GM10266 (cell line): ENCODE results near the gene GLOD4.

ENCODE experiments used
- DNase-seq: peaks from one replicate; pipeline ENCODE4 v3.0.0; 2012; ENCODE audit errors: extremely low spot score
- TF ChIP-seq, protein P1 (sequence below): IDR thresholded peaks from 2 replicates; pipeline ENCODE4 v1.5.1; 2012; ENCODE audit warnings: mild to moderate bottlenecking, low read depth; ENCODE audit not compliant: control insufficient read depth, insufficient read depth; ENCODE audit errors: missing control alignments

GLOD4 gene

DNA sequence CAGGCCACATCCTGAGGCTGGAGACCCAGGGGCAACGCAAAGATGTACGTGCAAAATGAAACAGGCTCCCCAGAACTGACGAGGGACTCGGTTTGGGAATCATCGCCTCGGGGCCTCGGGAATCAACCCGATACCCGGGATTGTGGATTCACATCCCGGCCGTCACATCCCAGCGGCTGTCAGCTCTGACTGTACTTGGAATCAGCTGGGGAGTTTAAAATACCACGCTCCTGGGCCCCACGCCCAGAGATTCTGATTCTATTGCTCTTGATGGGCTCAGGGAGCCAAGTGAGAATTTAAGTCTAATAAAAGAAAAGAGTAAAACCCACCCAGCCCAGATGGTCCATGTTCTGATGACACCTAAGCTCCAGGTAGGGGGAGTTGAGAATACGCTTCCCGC, 42.3 kb upstream of the GLOD4 start:
- TF ChIP-seq, protein P1, sequence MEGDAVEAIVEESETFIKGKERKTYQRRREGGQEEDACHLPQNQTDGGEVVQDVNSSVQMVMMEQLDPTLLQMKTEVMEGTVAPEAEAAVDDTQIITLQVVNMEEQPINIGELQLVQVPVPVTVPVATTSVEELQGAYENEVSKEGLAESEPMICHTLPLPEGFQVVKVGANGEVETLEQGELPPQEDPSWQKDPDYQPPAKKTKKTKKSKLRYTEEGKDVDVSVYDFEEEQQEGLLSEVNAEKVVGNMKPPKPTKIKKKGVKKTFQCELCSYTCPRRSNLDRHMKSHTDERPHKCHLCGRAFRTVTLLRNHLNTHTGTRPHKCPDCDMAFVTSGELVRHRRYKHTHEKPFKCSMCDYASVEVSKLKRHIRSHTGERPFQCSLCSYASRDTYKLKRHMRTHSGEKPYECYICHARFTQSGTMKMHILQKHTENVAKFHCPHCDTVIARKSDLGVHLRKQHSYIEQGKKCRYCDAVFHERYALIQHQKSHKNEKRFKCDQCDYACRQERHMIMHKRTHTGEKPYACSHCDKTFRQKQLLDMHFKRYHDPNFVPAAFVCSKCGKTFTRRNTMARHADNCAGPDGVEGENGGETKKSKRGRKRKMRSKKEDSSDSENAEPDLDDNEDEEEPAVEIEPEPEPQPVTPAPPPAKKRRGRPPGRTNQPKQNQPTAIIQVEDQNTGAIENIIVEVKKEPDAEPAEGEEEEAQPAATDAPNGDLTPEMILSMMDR: no peak
- DNase-seq: no peak

DNA sequence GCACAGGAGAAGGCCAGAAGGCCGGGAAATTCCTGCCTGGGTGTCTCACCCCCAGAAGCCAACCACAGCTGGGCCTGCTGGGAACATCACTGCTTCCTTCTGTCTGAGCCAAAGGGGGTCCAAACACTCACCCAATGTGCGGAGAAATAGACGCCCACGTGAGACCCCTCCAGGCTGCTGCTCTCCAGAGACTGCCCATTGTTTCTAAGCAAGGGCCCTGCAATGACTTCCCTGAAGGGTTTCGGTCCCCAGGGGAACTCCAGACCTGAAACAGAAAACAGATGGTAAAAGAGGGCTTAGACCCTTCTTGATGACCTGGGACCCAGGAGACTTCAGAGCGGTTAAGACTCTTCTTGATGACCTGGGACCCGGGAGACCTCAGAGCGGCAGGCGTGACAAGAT, 41.4 kb upstream of the GLOD4 start:
- TF ChIP-seq, protein P1: no peak
- DNase-seq: peak; percentile 53

DNA sequence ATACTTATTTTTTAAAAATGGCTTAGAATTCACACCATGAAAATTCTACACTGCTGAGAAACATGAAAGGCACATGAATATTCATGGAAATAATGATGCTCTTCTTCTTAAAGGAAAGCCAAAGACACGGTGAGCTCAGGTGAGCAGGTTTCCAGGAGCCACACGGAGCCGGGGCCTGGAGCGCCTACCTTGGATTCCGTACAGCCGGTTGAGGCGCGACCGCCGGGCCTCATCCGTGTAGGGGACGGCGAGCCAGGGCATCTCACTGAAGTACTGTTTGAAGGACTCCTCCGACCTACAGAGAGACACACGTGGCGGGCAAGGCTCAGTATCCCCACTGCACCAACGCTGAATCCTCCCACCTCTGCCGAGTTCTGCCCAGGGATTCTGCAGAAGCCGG, 37.2 kb upstream of the GLOD4 start:
- no peak for DNase-seq
- TF ChIP-seq, protein P1: no peak

GRCh38 chr17:814371-814770, 32.3 kb upstream of the GLOD4 start:
- TF ChIP-seq, protein P1: no peak
- DNase-seq: no peak

GRCh38 chr17:812638-813204, 30.6 kb upstream of the GLOD4 start:
- DNase-seq: no peak
- TF ChIP-seq, protein P1: no peak

- TF ChIP-seq, protein P1: no peak
- DNase-seq: no peak
Measured at GRCh38 chr17:811051-811784, 29.1 kb upstream of the GLOD4 start.
